GM12892 (cell line): ENCODE measurements around the gene JARID2.

Experiments
- POLR2A ChIP-seq: IDR thresholded peaks from 2 replicates; pipeline ENCODE4 v1.6.1; 2011; ENCODE audit warnings: low read depth, low read length, control low read depth
- POLR2AphosphoS5 ChIP-seq: IDR thresholded peaks from 2 replicates; pipeline ENCODE4 v1.6.1; 2011; ENCODE audit warnings: low read depth, low read length, control low read depth
- TAF1 ChIP-seq: IDR thresholded peaks from 2 replicates; pipeline ENCODE4 v1.6.1; 2011; ENCODE audit warnings: low read depth, mild to moderate bottlenecking, control low read depth, low read length, borderline replicate concordance

- TF ChIP-seq POLR2A: no peak
- no peak for TF ChIP-seq POLR2AphosphoS5
- TF ChIP-seq TAF1: no peak
These were observed 31.9 kb upstream of the JARID2 start for GRCh38 chr6:15213838-15214400.
